ENCODE results near the gene SOSTDC1.

SOSTDC1 gene

DNA sequence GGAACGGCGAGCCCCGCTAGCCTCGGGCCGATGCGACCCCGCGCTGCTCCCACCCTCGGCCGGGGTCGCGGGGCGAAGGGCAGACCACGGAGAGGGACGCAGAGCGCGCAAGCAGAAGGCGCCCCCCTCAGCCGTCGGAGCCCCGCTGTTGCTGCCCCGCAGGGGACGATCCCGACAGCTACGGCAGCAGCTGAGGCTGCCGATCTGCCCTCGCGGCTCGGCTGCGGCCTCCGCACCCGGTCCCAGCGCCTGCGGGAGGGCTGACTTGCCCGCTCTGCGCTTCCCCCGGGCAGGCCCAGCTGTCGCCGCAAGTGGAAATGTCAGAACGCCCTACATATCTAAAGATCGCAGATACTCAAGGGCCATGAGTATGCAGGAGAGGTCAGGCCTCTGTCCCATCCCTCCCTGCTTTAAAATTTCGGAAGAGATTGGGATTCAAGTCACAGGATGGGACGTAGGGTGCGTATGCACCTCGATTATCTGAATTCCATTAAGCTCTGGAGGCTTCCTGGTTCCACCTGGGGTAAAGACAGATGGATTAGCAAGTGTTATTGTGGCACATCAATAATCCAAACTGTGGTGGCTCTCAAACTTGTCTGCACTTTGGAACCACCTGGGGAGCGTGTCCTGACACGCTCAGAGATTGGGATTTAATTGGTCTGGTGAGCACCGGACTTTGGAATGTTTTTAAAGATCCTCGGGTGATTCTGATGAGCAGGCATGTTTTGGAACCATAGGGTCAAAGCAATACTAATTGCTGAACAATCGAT, 44.0 kb downstream of the SOSTDC1 start, which contains the start of gene CRPPA (continued):
- TF ChIP-seq, protein P1, sequence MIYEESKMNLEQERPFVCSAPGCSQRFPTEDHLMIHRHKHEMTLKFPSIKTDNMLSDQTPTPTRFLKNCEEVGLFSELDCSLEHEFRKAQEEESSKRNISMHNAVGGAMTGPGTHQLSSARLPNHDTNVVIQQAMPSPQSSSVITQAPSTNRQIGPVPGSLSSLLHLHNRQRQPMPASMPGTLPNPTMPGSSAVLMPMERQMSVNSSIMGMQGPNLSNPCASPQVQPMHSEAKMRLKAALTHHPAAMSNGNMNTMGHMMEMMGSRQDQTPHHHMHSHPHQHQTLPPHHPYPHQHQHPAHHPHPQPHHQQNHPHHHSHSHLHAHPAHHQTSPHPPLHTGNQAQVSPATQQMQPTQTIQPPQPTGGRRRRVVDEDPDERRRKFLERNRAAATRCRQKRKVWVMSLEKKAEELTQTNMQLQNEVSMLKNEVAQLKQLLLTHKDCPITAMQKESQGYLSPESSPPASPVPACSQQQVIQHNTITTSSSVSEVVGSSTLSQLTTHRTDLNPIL (CRISPR knock-in tag; IDR thresholded peaks at IDR 0.05; ENCODE audit: low read depth): no peak
- TF ChIP-seq RARB (CRISPR knock-in tag; IDR thresholded peaks at IDR 0.05) (no peak), BACH2 (CRISPR knock-in tag; IDR thresholded peaks at IDR 0.05; ENCODE audit: borderline replicate concordance) (no peak), PPARA (CRISPR knock-in tag; IDR thresholded peaks at IDR 0.05; ENCODE audit: borderline replicate concordance) (no peak)
- TF ChIP-seq, protein P2, sequence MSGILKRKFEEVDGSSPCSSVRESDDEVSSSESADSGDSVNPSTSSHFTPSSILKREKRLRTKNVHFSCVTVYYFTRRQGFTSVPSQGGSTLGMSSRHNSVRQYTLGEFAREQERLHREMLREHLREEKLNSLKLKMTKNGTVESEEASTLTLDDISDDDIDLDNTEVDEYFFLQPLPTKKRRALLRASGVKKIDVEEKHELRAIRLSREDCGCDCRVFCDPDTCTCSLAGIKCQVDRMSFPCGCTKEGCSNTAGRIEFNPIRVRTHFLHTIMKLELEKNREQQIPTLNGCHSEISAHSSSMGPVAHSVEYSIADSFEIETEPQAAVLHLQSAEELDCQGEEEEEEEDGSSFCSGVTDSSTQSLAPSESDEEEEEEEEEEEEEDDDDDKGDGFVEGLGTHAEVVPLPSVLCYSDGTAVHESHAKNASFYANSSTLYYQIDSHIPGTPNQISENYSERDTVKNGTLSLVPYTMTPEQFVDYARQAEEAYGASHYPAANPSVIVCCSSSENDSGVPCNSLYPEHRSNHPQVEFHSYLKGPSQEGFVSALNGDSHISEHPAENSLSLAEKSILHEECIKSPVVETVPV (CRISPR knock-in tag; IDR thresholded peaks at IDR 0.05): no peak
- TF ChIP-seq, protein P3, sequence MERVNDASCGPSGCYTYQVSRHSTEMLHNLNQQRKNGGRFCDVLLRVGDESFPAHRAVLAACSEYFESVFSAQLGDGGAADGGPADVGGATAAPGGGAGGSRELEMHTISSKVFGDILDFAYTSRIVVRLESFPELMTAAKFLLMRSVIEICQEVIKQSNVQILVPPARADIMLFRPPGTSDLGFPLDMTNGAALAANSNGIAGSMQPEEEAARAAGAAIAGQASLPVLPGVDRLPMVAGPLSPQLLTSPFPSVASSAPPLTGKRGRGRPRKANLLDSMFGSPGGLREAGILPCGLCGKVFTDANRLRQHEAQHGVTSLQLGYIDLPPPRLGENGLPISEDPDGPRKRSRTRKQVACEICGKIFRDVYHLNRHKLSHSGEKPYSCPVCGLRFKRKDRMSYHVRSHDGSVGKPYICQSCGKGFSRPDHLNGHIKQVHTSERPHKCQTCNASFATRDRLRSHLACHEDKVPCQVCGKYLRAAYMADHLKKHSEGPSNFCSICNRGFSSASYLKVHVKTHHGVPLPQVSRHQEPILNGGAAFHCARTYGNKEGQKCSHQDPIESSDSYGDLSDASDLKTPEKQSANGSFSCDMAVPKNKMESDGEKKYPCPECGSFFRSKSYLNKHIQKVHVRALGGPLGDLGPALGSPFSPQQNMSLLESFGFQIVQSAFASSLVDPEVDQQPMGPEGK (CRISPR knock-in tag; IDR thresholded peaks at IDR 0.05; ENCODE audit: borderline replicate concordance): no peak

DNA sequence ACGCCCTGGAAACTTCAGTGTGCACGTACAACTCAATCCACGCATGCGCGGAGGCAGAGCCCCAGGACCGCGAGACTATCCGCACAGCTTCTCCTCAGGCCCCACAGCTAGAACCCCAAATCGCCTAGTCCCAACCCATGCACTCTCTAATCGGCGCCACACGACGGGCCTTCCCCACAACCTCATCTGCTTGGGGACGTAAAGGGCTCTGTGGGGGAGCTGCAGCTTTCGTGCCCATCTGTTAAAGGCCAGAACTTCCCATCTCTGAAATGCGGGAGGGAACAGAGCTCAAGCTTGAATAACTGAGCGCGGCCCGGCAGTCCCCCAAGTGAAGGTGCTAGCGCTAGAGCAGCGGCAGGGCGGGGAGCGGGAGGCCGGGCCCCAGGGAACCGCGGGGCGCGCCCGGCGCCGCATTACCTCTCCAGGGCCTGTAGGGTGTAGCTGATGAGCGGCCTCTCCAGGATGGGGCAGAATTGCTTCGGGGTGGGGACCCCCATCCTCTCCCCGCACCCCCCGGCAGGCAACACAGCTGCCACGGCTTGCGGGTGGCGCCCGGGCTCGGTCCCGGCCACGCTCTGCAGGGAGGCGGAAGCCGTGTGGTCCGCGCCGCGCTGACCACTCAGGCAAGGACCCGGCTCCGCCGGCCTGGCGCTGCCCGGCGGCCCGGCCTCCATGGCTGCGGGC, 44.7 kb downstream of the SOSTDC1 start:
- peak; percentile 92 for ATAC-seq
- TF ChIP-seq ZNF8 (CRISPR knock-in tag; IDR thresholded peaks at IDR 0.05) (no peak; the same call in 1 of the 2 replicates), ZNF70 (CRISPR knock-in tag; IDR thresholded peaks at IDR 0.05) (no peak), RARB (CRISPR knock-in tag; IDR thresholded peaks at IDR 0.05) (no peak), ZC3H10 (CRISPR knock-in tag; IDR thresholded peaks at IDR 0.05) (no peak), SNAI2 (CRISPR knock-in tag; IDR thresholded peaks at IDR 0.05) (no peak), OSR1 (CRISPR knock-in tag; IDR thresholded peaks at IDR 0.05) (no peak), ESRRG (CRISPR knock-in tag; IDR thresholded peaks at IDR 0.05) (no peak), ZFP30 (CRISPR knock-in tag; IDR thresholded peaks at IDR 0.05) (no peak), CSDC2 (CRISPR knock-in tag; IDR thresholded peaks at IDR 0.05) (no peak), TOX (CRISPR knock-in tag; IDR thresholded peaks at IDR 0.05; ENCODE audit: borderline replicate concordance) (no peak), ZFP3 (CRISPR knock-in tag; IDR thresholded peaks at IDR 0.05) (peak; percentile 81), ZNF565 (CRISPR knock-in tag; conservative IDR thresholded peaks at IDR 0.05; ENCODE audit: low read depth) (no peak), PPARA (CRISPR knock-in tag; IDR thresholded peaks at IDR 0.05; ENCODE audit: borderline replicate concordance) (no peak), GLIS3 (CRISPR knock-in tag; IDR thresholded peaks at IDR 0.05) (peak; percentile 77), TCF4 (CRISPR knock-in tag; IDR thresholded peaks at IDR 0.05; ENCODE audit: borderline replicate concordance) (peak; percentile 36; the same call in 1 of the 2 replicates), ISL1 (CRISPR knock-in tag; IDR thresholded peaks at IDR 0.05) (no peak), BACH2 (CRISPR knock-in tag; IDR thresholded peaks at IDR 0.05; ENCODE audit: borderline replicate concordance) (peak; percentile 43; the same call in 1 of the 2 replicates), ARNTL (CRISPR knock-in tag; IDR thresholded peaks at IDR 0.05; ENCODE audit: borderline replicate concordance, low read depth) (no peak)
- TF ChIP-seq, protein P4, sequence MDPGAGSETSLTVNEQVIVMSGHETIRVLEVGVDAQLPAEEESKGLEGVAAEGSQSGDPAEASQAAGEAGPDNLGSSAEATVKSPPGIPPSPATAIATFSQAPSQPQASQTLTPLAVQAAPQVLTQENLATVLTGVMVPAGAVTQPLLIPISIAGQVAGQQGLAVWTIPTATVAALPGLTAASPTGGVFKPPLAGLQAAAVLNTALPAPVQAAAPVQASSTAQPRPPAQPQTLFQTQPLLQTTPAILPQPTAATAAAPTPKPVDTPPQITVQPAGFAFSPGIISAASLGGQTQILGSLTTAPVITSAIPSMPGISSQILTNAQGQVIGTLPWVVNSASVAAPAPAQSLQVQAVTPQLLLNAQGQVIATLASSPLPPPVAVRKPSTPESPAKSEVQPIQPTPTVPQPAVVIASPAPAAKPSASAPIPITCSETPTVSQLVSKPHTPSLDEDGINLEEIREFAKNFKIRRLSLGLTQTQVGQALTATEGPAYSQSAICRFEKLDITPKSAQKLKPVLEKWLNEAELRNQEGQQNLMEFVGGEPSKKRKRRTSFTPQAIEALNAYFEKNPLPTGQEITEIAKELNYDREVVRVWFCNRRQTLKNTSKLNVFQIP (CRISPR knock-in tag; IDR thresholded peaks at IDR 0.05; ENCODE audit: borderline replicate concordance, low read depth): 0 out of 2 replicates have a peak, but pooled peaks have one; percentile 8
- TF ChIP-seq, protein P2 (CRISPR knock-in tag; IDR thresholded peaks at IDR 0.05): no peak
- TF ChIP-seq, protein P5, sequence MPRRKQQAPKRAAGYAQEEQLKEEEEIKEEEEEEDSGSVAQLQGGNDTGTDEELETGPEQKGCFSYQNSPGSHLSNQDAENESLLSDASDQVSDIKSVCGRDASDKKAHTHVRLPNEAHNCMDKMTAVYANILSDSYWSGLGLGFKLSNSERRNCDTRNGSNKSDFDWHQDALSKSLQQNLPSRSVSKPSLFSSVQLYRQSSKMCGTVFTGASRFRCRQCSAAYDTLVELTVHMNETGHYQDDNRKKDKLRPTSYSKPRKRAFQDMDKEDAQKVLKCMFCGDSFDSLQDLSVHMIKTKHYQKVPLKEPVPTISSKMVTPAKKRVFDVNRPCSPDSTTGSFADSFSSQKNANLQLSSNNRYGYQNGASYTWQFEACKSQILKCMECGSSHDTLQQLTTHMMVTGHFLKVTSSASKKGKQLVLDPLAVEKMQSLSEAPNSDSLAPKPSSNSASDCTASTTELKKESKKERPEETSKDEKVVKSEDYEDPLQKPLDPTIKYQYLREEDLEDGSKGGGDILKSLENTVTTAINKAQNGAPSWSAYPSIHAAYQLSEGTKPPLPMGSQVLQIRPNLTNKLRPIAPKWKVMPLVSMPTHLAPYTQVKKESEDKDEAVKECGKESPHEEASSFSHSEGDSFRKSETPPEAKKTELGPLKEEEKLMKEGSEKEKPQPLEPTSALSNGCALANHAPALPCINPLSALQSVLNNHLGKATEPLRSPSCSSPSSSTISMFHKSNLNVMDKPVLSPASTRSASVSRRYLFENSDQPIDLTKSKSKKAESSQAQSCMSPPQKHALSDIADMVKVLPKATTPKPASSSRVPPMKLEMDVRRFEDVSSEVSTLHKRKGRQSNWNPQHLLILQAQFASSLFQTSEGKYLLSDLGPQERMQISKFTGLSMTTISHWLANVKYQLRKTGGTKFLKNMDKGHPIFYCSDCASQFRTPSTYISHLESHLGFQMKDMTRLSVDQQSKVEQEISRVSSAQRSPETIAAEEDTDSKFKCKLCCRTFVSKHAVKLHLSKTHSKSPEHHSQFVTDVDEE (CRISPR knock-in tag; IDR thresholded peaks at IDR 0.05): no peak; the same call in 1 of the 2 replicates
- TF ChIP-seq, protein P1 (CRISPR knock-in tag; IDR thresholded peaks at IDR 0.05; ENCODE audit: low read depth): no peak
- TF ChIP-seq, protein P3 (CRISPR knock-in tag; IDR thresholded peaks at IDR 0.05; ENCODE audit: borderline replicate concordance): peak; percentile 81
